ENCODE measurements around the gene MARCHF5.

DNA sequence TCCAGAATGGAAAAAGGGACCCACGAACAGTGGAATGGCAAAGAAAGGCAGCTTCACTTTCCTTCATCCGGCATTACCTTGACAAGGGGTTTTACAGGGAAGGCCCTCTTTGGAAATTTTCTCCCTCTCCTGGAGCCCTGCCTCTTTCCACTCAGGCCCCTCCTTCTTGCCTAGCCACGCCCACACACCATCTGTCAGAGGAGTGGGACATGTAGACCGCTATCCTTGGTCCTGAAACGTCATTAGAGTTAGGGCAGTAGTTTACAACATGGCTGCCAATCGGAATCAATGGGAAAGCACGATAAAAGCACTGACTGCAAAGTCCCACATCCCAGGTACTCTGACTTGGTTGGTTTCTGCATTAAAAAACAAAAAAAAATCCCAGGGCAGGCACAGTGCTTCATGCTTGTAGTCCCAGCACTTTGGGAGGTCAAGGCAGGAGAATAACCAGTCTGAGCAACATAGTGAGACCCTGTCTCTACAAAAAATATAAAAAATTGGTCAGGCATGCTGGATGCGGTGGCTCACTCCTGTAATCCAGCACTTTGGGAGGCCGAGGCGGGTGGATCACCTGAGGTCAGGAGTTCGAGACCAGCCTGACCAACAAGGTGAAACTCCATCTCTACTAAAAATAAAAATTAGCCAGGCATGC is 96.4 kb downstream of the MARCHF5 start:
- TF ChIP-seq POLR2A (IDR thresholded peaks at IDR 0.05): no peak
- TF ChIP-seq, protein P1, sequence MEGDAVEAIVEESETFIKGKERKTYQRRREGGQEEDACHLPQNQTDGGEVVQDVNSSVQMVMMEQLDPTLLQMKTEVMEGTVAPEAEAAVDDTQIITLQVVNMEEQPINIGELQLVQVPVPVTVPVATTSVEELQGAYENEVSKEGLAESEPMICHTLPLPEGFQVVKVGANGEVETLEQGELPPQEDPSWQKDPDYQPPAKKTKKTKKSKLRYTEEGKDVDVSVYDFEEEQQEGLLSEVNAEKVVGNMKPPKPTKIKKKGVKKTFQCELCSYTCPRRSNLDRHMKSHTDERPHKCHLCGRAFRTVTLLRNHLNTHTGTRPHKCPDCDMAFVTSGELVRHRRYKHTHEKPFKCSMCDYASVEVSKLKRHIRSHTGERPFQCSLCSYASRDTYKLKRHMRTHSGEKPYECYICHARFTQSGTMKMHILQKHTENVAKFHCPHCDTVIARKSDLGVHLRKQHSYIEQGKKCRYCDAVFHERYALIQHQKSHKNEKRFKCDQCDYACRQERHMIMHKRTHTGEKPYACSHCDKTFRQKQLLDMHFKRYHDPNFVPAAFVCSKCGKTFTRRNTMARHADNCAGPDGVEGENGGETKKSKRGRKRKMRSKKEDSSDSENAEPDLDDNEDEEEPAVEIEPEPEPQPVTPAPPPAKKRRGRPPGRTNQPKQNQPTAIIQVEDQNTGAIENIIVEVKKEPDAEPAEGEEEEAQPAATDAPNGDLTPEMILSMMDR (IDR thresholded peaks at IDR 0.05): no peak

Measured in body of pancreas (tissue), 4 donors.